GM12892 (cell line): ENCODE measurements around the gene IQGAP2.

Experiments
- POLR2A ChIP-seq: IDR thresholded peaks from 2 replicates; pipeline ENCODE4 v1.6.1; 2011; ENCODE audit warnings: low read depth, low read length, control low read depth
- POLR2AphosphoS5 ChIP-seq: IDR thresholded peaks from 2 replicates; pipeline ENCODE4 v1.6.1; 2011; ENCODE audit warnings: low read depth, low read length, control low read depth

DNA sequence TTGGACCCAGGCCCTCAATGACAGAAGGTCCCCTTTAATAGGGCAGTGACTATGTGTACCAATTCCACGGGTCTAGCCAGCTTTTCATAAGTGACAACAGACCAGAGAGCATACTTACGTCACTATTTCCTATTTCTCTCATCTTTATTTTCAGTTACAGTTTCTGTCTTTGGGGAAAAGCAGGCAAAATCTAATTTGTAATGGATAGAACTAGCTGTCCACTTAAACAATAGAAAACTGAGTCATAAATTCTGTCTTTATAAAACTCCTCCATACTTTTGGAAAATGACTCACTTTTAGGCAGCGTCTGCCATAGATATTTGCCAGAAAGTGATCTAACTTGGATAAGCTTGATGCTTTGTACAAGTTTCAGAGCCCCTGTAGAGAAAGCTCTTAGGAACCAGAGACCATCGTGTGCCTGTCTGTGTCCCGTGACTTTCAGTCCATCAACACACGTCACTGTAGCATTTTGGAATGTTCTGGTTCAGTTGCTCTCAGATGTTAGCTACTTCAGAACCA is 118.2 kb downstream of the IQGAP2 start:
- no peak for TF ChIP-seq POLR2A
- TF ChIP-seq POLR2AphosphoS5: no peak
